Measurements from ENCODE around the gene HIBCH.
"Not testable (repeated sequence)": the region's sequence is repeated elsewhere in the genome, so short reads cannot be mapped to it uniquely, and the experiment has no call there.

The HIBCH gene

DNA sequence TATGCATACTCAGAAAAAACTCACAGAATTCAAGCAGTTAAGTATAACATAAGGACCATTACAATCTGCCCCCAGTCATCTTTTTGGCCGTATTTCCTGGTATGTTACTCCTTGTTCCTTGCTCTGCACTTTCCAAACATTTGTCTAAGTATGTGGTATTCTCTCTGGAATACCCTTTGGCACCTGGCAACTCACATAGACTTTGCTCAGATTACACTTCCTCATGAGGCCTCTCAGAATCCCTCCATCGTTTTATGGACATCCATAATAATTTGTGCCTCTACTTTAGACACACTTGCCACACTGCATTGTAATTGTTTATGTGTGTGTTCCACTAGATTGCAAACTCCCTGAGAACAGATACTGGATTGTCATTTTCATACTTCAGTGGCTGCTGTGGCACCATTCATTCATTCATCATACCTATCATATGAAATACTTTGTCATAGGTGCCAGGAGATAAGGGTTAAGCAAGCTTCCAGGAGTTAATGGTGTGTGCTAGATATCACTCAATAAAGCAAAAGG is 84.0 kb downstream of the HIBCH start:
- no peak for DNase-seq (ENCODE audit: low spot score)

DNA sequence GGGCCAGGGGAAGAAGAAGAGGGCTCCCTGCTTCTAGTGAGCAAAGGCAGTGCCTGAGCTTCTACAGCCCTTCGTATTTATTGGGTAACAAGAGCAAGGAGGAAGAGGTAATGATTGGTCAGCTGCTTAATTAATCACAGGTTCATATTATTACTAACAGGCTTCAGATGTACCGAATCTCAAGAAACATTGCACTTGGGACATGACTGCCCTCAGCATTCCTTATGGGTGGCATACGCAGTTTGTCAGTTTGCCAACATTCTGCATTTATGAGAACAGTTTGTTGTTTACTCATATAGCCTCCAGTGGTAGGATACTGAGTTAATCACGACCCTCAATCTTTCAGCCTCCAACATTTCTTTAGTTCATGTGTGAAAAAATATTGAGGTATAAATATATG is 84.5 kb downstream of the HIBCH start:
- DNase-seq (ENCODE audit: low spot score): no peak

DNA sequence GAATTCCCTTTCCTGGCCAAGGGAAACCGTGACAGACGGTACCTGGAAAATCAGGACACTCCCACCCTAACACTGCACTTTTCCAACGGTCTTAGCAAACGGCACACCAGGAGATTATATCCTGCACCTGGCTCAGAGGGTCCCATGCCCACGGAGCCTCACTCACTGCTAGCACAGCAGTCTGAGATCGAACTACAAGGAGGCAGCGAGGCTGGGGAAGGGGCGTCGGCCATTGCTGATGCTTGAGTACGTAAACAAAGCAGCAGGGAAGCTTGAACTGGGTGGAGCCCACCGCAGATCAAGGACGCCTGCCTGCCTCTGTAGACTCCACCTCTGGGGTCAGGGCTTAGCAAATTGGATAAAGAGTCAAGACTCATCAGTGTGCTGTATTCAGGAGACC is 95.6 kb downstream of the HIBCH start:
- not testable (repeated sequence) for DNase-seq (ENCODE audit: low spot score)

DNA sequence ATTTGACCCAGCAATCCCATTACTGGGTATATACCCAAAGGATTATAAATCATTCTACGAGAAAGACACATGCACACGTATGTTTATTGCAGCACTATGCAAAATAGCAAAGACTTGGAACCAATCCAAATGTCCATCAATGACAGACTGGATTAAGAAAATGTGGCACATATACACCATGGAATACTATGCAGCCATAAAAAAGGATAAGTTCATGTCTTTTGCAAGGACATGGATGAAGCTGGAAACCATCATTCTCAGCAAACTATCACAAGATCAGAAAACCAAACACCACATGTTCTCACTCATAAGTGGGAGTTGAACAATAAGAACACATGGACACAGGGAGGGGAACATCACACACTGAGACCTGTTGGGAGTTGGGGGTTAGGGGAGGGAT is 96.9 kb downstream of the HIBCH start:
- not testable (repeated sequence) for DNase-seq (ENCODE audit: low spot score)

DNA sequence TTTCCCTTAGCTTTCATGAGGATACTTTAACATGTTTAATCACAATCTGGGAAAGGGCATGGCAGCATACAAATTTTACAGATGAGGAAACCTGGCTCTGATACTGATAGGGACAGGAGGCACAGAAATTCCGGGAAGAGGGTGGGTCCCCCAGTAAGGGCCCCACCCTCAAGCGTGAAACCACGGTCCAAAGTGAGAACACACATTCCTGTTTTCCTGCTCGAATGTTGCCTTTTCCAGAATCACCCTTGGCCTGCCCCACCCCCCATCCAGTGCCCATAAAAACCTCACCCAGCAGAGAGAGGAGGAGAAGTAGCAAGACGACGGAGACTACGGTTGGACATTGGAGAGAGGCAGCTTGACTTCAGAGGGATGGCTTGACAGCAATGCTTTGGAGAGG is 98.2 kb downstream of the HIBCH start:
- DNase-seq (ENCODE audit: low spot score): no peak

DNA sequence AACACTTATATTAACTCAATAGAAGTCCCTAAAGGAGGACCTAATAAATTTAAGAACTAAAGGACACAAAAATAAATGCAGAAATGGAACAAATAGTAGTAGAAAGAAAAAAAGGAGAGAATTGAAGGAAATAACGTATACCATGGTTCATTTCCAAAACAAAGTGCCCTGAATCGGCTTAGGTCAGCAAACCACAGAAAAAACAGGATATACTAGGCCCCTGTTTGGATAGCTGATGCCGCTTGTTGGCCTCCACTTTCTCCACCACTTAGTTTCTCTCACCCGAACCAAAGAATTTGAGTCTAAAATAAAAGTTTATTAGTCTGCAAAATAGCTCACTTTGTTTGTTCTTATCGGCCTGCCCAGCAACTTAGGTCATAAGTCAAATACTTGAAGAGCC is 100.4 kb downstream of the HIBCH start:
- no peak for DNase-seq (ENCODE audit: low spot score)

DNA sequence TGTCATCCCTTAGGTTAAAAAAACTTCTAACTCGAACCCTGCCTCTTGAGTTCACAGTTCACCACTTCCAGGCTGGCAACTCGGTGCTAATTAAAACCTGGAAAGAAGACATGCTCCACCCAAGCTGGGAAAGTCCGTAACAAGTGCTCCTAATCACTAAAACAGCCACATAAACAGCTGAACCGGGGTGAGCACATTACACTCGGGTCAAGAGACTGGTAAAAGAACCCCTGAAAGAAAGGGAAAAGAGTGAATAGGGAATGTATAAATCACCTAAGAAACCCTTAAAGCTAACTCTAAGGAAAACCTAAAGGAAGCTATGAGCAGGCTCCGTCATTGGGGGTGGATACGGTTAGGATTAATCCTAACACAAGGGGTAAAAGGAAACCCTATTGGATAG is 102.0 kb downstream of the HIBCH start:
- no peak for DNase-seq (ENCODE audit: low spot score)

DNA sequence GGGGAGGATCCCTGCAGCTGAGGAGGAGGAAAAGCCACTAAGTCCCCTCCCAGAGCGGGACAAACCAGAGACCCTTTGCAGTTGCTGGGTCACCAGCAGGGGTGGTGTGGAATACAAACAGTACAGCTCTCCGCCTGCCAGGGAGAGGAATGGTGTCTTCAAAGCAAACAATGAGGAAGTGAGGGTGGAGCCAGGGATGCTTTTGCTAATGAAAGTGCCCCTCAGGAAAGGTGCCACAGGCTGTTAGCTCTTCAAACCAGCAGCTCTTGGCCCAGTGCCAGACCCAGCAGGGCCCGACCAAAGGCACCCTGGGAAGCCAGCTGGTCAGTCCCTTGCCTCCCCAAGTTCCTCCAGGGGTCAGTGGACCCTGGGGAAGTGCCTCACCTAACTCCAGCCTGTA is 102.8 kb downstream of the HIBCH start:
- DNase-seq (ENCODE audit: low spot score): no peak

DNA sequence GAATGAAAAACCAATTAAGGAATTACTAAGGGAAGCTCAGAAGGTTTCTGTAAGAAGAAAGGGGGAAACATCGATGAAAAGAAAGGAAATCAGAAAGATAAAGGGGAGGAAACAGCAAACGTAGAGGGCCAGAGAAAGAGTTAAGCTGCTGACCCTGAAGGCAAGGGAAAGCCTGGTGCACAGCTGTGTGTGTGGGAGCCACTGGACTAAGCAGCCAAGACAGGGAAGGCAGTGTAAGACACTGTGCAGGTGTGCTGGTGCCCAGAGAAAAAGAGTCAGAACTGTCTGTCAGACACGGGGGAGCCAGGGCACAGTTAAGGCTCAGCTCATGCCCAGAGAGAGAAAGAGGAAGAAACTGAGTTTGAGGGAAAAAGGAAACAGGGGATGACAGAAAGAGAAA is 104.0 kb downstream of the HIBCH start:
- no peak for DNase-seq (ENCODE audit: low spot score)

DNA sequence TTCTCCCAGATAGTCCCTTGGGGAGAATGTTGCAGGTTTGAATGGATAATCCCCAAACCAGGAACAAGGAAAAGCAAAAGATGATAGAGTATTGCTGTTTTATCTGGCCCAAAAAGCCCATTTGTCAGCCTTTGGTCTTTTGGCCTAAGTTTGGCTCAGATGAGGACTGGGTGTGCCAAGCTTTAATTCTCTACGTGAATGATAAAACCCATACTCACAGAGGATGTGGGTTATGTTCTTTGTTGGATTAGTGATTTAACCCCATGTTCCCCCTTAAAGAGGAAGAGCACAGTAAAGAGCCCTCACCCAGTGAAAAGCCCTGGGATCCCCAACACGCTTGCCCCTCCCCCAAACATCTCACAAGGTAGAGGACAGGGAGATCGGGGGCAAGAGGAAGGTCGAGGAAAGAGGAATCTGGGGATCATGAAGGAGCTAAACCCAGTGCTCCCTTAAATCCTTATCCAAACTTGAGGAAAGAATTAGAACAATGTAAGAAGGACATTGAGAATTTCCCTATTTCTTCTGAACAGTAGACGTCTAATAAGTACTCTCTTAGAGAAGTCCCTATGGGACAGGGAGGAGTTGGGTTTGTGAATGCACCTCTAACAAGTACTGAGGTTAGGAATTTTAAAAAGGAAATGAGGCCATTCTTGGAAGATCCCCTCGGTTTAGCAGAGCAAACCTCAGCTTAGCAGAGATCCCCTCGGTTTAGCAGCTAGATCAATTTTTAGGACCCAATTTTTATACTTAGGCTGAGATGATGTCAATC is 105.0 kb downstream of the HIBCH start:
- no peak for DNase-seq (ENCODE audit: low spot score)

DNA sequence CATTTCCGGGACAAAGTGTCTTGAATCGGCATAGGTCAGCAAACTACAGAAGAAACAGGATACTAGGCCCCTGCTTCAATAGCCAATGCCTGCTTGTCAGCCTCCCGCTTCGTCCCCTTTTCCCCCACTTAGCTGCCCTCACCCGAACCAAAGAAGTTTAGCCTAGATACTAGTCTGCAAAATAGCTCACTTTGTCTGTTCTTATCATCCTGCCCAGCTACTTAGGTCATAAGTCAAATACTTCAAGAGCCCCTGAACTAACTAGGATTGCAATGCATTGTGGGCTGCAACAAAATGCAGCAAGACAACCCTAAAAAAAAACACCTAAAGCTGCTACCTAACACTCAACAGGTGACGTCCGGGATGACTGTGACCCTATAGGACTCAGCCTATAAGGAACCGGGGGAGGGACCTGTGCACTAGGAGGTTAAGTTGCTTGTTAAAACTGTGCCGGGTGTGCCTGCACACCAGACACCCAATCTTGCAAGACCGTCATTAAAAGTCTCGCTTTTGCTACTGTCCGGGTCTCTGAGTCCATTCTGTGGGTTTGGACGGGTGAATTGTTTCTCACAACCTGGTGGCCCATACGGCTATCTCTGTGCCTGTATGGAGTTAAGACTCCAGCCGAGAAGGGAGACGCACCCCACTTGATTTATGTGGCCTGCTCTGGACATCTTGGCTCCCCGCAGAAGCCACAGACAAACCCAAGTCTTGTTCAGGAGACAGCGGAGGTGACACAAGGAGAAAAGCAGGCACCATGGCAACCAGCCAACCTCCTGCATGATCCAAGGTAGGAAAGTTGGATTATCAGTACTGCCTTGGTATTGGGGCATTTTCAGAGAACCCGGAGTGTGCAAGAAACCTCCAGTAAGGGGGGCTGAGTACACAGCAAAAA is 105.9 kb downstream of the HIBCH start:
- DNase-seq (ENCODE audit: low spot score): no peak

DNA sequence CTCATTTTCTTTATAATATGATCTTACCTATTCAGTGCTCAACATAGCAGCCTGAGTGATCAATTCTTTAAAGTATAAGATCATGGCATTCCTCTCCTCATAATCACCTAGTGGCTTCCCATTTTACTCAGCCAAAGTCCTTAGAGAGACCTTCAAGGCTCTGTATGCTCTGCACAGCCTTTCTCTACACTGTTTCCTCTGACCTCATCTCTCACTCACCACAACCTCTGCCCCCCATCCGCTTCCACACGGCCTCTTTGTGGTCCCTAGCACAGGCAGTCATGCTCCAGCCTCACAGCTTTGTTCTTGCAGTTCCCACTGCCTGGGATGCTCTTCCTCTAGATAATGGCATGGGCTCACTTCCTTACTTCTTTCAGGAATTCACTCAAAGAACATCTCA is 109.2 kb downstream of the HIBCH start:
- DNase-seq (ENCODE audit: low spot score): no peak

DNA sequence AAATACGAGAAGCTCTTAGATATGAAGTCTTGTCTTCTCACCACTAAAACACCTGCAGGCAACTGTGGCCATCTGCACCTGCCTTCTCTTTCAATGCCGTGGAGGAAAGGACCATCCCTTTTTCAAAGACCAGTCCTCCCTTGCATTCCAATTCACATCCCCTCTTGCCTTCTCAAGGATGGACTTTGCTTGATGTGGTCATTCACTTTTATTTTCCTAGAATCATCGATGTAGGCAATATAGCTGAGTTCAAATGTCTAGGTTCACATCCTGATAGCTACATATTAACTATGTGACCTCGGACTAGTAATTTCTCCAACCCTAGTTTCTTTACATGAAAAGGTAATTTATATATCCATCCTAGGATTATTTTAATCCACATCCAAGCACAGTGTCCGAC is 110.1 kb downstream of the HIBCH start:
- DNase-seq (ENCODE audit: low spot score): no peak

DNA sequence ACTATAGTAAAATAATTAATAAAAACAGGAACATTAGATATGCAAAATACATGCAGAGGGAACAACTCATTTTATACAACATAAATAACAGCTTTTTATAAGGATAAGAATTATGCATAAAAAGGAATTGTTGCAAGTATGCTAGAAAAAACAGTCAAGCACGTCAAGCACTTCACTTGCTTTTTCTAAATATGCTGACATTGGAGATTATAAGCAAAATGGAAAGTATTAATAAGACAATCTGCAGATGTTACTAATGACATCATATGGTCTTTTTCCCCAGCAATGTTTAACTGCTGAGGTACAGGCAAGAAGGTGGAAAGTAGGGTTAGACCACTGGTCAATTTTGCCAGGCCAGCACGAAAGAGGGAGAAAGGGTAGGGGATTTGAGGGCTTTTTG is 111.7 kb downstream of the HIBCH start:
- DNase-seq (ENCODE audit: low spot score): no peak

DNA sequence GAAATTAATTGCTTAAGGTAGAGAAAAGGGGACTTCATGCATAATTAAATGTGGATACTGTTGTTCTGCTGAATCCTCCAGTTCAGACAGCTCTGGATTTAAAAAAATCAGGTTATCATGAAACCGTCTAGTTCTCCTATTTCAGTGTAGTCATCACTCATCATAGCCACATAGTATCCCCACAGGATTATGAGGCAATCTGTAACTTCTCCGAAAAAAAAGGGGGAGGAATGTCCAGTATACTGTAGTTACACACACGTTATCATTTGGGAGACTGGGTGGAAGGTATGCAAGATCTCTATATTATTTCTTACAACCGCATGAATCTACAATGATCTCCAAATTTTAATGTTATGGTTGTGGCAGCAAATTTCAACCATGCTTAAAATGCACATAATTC is 114.0 kb downstream of the HIBCH start:
- no peak for DNase-seq (ENCODE audit: low spot score)

DNA sequence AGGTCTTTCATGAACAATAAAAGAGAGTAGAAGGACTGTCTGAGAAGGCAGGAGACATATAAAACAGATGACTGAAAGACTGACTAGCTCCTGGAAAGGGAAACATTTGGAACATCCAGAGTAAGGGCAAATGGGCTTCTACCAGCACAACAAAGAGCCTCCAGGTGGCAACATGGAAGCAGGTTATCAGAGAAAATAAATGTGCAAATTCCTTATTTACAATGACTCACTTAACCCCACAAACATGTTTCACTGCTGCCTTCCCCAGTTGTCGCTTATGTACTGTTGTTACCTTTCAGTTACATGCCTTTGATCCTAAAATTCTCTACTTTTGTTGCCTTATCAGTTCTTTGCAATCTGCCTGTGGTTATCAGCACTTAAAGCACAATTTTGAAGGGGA is 117.0 kb downstream of the HIBCH start:
- DNase-seq (ENCODE audit: low spot score): no peak

DNA sequence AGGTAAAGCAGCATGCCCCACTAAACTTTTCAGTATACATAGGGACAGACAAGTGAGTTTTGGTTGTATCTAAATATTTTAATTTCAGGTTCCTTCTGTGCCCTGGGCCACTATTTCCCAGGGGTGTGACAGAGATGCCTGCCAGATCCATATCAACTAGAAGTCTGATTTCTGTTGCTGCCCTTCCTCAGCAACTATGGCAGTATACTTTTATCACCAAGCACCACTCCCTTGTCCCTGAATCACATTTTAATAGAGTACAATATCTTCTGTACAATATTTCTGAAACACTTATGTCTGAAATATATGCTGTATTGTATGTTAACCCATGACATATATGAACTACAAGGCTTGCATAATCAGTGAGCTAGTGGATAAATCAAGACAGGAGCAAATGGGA is 117.6 kb downstream of the HIBCH start:
- no peak for DNase-seq (ENCODE audit: low spot score)

DNA sequence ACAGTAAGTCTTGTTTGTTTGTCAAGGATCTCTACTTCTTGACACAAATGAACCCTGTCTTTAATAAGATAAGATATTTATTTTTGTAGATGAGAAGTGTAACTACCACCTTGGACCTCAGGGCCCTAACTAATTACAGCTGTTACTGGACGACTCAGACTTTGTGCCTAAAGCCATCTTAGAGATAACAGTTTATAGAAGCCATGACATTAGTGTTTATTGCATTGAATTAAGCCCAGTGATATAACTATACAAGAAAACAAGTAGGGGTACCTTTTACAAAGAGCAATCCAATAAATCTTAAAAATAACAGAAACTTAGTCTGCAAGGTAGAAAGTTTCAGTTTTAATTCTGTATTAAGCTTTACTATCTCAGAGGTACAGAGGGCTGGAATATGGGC is 119.0 kb downstream of the HIBCH start:
- no peak for DNase-seq (ENCODE audit: low spot score)

DNA sequence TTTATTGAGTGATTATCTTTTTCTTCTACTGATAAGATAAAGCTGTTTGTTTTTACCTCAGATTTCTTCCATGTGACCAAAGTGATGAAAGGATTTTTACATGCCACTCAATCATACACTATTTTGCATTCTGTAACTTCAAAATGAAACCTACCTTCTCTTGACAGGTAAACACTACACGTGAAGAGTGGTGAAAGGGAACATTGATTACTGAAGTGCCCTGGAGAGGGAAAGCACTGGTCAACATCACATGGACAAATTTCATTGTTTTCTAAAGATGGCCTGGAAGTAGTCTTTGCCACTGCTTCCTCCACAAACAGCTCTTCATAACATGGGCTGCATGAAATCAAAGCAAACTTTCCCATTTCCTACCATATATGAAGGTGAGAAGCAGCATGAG is 120.1 kb downstream of the HIBCH start:
- no peak for DNase-seq (ENCODE audit: low spot score)

DNA sequence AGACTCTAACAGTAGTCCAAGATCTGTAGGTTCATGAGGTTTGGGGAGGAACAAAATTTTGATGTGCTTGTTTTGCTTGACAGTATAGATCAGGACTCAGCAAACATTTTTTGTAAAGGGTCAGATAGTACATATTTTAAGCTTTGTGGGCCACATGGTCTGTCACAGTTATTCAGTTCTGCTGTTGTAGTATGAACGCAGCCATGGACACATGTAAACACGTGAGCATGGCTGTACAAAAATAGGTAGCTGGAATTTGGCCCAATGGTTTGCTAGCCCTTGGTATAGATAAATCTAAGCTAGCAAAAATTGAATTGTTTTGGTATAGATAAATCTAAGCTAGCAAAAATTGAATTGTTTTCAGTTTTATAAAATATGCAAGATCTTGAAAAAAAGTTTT is 120.5 kb downstream of the HIBCH start:
- DNase-seq (ENCODE audit: low spot score): no peak

DNA sequence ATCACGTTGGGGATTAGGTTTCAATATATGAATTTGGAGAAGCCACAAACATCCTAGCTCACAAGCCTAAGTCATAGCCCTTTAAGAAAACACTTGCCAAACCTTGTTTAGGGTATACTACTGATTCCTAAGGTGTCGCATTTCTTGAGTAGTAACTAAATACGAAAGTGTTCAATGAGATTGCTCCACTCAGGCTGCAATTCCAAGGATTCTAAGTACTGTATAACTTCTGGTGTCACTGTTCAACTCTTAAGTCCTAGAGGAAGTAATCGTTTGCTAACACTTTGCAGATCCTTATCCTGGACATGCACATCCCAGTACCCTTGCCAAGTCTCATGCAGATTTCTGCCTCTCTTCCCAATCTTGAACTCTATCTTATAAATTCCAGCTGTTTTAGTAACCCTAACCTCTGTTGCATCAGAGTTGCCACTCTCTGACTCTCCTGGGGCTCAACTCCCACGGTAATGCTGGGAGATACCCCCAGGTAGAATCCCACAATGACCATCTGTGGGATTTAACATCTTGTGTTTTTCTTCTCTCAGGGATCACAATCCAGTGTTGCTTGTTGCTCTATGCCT is 122.4 kb downstream of the HIBCH start:
- no peak for DNase-seq (ENCODE audit: low spot score)

DNA sequence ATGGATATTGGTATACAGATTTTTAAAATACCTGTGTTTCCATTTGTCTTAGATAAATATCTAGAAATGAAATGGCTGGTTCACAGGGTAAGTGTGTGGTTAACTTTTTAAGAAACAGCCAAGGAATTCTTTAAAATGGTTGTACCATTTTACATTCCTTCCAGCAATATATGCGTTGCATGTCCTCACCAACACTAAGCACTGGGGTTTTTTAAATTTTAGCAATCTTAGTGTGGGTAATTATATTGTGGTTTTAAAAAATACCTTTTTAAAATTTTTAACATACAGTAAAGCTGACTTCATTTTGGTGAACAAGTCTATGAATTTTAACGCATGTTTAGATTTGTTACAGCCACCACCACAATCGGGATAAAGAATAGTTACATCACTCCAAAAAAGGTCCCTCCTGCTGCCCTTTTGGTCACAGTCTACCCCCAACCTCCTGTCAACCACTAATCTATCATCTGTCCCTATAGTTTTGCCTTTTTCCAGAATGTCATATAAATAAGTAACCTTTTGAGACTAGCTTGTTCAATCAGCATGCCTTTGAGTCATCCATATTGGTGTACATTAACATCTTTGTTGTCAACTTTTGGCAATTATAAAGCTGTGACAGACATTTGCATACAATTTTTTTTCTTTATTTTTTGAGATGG is 129.0 kb downstream of the HIBCH start:
- DNase-seq (ENCODE audit: low spot score): no peak

All from CD4-positive, alpha-beta T cell treated with Interleukin-15 for 4 hours (primary cell).